HG02571 (cell line): ENCODE measurements around the gene TNKS1BP1.

Experiments used
- ATAC-seq: cut with Tn5 transposase; IDR thresholded peaks from one replicate; pipeline ENCODE4 v1.9.1; 2021; ENCODE audit warnings: mild to moderate bottlenecking, moderate library complexity; ENCODE audit not compliant: unreplicated experiment

The TNKS1BP1 gene

GRCh38 chr11:57263351-57263750 lies 61.4 kb downstream of the TNKS1BP1 start:
- ATAC-seq, result no peak

DNA sequence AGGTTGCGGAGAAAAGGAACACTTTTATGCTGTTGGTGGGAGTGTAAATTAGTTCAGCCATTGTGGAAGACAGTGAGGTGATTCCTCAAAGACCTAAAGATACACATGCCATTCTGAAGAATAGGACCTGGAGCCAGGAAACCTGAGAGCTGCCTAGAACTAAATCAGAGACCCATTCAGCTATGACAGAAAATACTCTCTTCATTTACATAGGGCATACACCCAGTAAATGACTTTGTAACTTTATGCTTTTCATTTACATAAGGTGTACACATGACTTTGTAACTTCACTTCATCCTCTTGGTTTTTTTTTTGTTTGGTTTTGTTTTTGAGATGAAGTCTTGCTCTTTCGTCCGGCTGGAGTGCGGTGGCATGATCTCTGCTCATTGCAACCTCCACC lies 62.6 kb downstream of the TNKS1BP1 start:
- ATAC-seq, result no peak

GRCh38 chr11:57260937-57261783 lies 63.6 kb downstream of the TNKS1BP1 start:
- no peak for ATAC-seq

GRCh38 chr11:57256119-57256518 lies 68.6 kb downstream of the TNKS1BP1 start:
- ATAC-seq, result no peak

- ATAC-seq, result no peak
Measured at GRCh38 chr11:57255618-57256017, 69.1 kb downstream of the TNKS1BP1 start.

- no peak for ATAC-seq
Measured at GRCh38 chr11:57254631-57255030, 70.1 kb downstream of the TNKS1BP1 start.

- no peak for ATAC-seq
Measured at GRCh38 chr11:57251491-57252104, 73.2 kb downstream of the TNKS1BP1 start.

- ATAC-seq, result no peak
Measured at GRCh38 chr11:57251037-57251436, 73.7 kb downstream of the TNKS1BP1 start.
